DMS 273 treated with DMSO at 0.1 percent for 48 hours (cell line): ENCODE data around the gene TLK1.
A peak's percentile ranks its signal among the peaks of the same experiment; 100 is the strongest.
"Not testable (repeated sequence)": the region's sequence is repeated elsewhere in the genome, so short reads cannot be mapped to it uniquely, and the experiment has no call there.

Experiments used
- DNase-seq: peaks from one replicate; lab custom pipeline; 2025; lab: John Stamatoyannopoulos, UW

Gene TLK1

DNA sequence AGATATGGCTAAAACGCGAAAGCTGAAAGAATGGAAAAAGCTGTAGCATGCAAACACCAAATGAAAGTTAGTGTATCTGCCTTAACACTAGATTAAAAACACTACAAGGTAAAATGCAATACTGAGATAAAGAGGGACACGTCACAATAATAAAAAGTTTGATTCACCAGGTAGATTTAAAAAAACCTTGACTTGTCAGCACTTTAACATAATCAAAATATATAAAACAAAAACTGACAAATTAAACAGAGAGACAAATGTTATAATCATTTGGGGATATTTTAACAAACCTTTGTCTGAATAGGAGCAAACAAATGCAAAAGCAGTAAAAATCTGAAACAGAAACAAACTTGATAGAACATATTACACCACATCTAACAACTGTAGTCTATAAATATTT is 18.3 kb downstream of the TLK1 start:
- DNase-seq = no peak

DNA sequence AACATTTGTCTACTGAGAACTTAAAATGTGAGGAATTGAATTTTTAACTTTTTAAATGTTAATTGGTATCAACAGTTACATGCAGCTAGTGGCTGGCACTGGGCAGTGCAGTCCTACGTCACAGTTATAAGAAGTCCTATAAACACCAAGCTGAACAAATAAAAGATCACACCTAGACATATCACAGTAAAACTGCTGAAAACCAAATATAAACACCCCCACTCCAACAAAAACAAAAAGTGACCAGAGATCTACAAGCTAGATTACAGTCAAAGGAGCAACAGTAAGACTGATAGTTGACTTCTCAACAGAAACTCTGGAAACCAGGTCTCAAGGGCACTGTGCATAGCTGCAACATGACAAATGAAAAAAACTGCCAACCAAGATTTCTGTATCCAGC is 19.4 kb downstream of the TLK1 start:
- DNase-seq = no peak

DNA sequence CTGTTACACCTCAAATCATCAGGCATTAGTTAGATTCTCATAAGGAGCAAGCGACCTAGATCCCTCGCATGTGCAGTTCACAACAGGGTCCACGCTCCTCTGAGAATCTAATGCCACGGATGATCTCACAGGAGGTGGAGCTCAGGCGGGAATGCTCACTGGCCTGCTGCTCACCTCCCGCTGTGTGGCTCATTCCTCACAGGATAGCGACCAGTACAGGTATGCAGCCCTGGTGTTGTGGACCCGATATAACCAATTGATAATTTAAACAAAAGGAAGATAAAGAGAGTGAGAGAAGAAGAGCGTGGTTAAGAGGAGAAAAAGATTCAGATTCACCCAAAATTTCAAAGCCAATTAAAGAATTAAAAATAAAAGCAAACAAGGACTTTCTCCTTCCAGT is 20.8 kb downstream of the TLK1 start:
- DNase-seq = no peak

DNA sequence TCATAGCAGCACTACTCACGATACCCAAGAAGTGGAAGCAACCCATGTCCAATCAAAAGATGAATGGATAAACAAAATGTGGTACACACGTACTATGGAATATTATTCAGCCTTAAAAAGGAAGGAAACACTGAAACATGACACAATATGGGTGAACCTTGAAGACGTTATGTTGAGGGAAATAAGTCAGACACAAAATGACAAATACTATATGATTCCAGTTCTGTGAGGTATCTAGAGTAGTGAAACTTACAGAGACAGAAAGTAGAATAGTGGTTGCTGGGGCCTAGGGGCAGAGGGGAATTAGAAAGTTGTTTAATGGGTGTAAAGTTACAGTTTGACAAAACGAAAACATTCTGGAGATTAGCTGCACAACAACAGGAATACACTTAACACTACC is 24.7 kb downstream of the TLK1 start:
- no peak for DNase-seq

DNA sequence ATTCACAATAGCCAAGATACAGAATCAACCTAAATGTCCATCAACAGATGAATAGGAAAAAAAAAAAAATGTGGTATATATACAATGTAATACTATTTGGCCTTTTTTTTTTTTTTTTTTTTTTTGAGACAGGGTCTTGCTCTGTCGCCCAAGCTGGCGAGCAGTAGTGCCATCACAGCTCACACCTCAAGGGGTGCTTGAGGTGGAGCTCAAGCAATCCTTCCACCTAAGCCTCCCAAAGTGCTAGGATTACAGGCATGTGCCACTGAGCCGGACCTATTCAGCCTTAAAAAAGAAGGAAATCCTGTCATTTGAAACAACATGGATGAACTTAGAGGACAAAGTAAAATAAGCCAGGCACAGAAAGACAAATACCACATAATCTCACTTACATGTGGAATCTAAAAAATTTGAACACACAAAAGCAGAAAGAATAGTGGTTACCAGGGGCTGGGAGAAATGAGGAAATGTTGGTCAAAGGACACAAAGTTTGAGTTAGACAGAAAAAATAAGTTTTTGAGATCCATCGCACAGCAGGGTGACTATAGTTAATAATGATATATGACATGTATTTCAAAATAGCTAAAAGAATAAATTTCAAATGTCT is 26.0 kb downstream of the TLK1 start:
- DNase-seq = no peak

DNA sequence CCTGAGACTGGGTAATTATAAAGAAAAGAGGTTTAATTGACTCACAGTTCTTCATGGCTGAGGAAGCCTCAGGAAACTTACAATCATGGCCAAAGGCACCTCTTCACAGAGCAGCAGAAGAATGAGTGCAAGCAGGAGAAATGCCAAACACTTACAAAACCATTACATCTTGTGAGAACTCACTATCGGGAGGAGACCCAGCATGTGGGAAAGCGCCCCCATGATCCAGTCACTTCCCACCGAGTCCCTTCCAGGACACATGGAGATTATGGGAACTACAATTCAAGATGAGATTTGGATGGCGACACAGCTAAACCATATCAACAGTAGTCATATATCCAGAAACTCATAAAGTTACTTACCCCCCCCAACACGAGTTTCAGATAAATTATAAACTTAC is 28.6 kb downstream of the TLK1 start:
- DNase-seq = no peak

DNA sequence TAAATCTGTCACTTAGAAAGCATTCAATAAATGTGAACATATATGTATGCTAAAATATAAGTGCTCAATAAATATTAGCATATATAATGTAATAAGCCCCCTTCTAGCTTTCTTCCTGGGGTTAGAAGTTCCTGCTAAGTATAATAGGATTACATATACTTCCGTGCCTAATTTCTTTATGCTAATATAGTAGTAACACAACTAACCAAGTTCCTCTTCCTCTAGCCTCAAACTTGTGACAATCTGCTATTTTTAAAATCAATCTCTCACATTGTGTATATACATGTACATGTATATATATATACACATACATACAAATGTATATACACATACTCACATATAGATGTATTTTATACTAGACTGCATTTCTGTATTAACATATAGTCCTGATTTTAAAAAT is 32.2 kb downstream of the TLK1 start:
- no peak for DNase-seq

DNA sequence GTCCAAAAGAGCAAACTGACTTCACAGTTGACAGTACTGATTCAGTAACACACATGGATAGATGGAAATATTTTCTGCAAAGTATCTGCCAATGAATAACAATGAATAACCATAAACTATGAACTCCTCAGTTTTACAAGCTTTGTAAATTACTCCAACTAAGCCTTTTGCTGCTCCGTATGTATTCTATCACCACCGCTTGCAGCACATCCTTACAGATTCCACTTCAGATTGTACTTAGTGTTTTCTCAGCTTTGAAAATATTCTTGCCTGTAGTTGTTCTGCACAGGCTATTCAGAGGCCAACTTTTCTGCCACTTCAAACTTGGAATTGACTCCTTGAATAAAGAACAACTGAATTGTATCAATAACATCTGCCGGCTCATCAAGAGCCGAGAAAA is 36.2 kb downstream of the TLK1 start:
- DNase-seq = no peak

DNA sequence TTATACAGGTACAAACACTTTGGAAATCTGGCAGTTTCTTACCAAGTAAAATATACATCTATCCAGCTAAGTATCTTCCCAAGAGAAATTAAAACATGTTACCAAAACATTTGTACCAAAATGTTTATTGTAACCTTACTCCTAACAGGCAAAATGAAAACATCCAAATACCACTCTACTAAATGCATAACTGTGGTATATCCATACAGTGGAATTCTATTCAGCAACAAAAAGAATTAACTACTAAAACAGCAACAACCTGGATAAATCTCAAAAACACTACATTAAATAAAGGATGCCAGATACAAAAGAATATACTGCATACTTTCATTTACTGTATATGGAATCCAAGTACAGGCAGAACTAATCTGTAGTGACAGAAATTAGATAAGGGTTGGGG is 51.1 kb downstream of the TLK1 start:
- DNase-seq = no peak

DNA sequence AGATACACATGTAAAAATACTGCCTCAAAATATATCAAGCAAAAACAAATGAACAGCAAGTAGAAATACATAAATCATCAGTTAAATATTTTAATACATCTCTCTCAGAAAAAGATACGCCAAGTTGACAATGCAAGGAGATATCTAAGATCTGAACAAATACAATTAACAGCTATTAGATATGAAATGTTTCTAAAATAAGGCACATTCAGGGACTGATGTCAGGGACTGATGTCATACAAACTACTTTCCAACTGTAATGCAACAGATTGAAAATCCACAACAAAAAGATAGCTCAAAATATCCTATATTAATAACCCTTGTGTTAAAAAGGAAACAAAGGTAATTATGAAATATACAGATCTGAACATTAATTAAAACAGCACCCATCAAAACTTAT is 51.7 kb downstream of the TLK1 start:
- no peak for DNase-seq

DNA sequence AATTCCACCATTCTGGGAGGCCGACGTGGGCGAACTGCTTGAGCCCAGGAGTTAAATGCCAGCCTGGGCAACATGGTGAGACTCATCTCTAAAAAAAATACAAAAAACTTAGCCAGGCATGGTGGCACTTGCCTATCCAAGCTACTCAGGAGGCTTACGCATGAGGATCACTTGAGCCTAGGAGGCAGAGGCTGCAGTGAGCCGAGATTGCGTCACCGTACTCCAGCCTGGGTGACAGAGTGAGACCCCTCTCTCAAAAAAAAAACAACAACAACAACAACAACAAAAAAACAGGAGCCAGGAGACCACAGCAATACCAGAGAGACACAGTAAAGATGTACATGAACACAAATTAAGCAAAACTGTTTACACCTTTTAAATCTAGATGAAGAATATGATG is 52.9 kb downstream of the TLK1 start:
- no peak for DNase-seq

DNA sequence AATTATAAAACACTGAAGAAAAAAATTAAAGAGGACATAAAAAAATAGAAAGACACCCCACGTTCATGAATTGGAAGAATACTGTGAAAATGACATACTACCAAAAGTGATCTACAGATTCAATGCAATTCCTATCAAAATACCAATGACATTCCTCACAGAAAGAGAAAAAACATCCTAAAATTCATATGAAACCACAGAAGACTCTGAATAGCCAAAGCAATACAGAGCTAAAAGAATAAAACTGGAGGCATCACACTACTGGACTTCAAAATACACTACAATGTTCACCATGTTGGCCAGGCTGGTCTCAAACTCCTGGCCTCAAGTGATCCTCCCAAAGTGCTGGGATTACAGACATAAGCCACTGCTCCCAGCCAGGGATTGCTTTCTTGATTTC is 56.3 kb downstream of the TLK1 start:
- no peak for DNase-seq

DNA sequence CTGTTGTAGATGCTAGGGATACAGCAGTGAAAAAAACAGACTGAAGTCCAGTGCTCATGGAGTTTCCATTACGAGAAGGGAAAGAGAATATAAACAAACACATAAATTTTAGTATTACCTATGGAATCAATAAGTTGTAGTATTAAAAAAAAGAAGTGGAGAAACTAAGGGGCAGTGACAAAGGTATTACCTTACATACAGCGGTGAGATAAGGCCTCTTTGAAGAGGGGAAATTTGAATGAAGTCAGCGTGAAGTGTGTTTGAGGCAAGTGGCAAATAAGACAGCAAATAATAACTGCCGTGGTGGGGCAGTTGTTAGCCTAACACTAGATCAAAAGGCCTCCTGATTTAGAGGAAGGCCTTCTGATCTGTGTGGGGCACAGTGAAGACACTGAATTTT is 57.9 kb downstream of the TLK1 start:
- no peak for DNase-seq

DNA sequence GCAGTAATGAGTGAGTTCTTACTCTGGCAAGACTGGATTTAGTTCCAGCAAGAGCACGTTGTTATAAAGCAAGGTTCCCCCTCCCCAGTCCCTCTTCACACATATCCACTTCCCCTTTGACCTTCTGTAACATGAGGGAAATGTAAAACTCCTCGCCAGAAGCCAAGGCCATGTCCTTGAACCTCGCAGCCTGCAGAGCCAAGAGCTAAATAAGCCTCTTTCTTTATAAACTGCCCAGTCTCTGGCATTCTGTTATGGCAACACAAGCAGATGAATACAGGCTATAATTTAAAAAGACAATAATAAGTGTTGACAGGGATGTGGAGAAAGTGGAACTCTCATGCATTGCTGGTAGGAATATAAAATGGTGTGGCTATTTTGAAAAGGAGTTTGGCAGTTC is 60.3 kb downstream of the TLK1 start:
- no peak for DNase-seq

DNA sequence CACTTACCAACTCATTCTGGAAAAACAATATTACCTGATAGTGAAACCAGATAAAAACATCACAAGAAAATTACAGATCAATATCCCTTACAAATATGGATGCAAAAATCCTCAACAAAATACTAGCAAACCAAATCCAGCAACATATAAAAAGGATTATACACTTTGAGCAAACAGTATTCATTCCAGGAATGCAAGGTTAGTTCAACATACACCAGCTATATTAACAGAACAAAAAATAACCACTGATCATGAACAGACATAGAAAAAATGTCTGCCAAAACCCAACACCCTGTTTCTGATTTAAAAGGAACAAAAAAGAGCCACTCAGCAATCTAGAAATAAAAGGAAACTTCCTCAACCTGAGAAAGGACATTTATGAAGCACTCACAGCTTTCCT is 62.1 kb downstream of the TLK1 start:
- DNase-seq = no peak

DNA sequence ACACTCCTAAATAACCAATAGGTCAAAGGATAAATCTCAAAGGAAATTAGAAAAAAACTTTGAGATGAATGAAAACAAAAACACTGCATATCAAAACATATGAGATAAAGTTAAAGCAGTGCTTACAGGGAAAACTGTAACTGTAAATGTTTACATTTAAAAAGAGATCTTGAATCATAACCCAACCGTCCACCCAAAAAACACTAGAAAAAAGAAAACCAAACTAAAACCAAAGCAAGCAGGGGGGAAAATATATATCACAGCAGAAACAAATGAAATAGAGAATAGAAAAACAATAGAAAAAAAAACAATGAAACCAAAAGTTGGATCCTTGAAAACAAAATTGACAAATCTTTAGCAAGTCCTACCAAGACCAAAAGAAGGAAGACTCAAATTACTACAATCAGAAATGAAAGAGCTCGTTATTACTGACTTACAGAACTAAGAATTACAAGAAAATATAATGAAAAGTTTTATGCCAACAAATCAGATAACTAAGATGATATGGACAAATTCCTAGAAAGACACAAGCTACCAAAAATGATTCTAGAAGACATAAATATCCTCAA is 65.6 kb downstream of the TLK1 start:
- DNase-seq = no peak

DNA sequence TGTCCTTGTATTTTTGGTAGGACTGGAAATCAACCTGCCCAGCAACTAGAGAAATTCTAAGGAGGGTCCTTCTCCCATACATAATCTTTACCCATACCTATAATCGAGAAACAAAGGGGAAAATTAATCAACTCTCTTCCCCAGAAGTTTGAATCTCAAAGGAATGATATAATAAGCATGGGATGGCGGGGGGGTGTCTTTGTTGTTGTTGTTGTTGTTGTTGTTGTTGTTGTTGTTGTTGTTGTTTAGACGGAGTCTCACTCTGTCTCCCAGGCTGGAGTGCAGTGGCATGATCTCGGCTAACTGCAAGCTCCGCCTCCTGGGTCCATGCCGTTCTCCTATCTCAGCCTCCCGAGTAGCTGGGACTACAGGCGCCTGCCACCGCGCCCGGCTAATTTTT is 69.2 kb downstream of the TLK1 start:
- DNase-seq = not testable (repeated sequence)

DNA sequence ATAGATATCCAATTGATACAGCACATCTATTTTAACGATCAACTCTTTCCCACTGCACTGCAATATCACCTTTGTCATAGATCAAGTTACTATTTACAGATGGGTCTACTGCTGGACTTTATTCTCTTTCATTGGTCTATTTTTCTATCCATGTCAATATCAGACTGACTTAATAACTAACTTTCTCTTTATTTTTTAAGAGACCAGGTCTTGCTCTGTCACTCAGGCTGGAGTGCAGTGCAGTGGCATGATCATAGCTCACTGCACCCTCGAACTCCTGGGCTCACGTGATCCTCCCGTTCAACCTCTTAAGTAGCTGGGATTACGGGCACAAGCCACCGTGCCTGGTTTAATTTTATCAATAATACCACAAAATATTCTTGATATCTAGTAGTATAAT is 71.2 kb downstream of the TLK1 start:
- DNase-seq = no peak

DNA sequence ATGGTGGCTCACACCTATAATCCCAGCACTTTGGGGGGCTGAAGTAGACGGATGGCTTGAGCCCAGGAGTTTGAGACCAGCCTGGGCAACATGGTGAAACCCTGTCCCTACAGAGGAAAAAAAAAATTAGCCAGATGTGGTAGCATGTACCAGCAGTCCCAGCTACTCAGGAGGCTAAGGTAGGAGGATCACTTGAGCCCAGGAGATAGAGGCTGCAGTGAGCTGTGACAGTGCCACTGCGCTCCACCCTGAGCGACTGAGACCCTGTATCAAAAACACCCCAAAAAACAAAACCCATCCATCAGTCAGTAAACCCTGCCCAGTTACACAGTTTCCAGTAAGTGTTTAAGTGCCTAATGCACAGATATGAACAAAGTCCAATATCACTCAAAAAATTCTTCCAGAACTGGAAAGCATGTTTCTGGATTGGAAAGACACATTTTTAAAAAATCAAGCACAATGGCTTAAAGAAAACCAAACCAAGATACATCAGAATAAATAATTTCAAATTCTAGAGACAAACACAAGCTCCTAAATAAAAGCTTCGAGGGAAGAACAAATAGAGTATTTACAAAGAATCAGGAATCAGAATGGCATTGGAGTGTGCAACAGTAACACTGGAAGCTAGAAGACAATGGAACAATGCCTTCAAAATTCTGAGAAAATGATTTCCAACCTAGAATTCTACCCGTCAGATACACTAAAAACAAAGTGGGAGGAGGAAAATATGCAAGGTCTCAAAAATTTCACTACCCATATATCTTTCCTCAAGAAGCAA is 72.4 kb downstream of the TLK1 start:
- DNase-seq = no peak

DNA sequence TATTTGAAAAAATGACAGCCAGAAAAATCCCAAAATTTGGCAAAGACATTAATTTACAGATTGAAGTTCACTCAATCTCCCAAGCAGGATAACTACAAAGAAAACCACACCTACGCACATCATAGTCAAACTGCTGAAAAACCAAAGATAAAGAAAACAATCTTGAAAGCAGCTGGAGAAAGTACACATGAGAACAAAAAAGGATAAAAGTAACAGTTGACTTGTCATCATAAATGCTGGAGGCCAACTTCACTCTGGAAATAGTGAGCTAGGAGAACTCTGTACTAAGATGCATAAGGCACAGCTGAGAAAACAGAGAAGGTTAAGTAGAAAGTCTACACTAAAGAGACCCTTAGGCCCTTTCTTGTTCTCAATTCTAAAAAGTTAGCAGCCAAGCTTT is 73.1 kb downstream of the TLK1 start:
- no peak for DNase-seq

DNA sequence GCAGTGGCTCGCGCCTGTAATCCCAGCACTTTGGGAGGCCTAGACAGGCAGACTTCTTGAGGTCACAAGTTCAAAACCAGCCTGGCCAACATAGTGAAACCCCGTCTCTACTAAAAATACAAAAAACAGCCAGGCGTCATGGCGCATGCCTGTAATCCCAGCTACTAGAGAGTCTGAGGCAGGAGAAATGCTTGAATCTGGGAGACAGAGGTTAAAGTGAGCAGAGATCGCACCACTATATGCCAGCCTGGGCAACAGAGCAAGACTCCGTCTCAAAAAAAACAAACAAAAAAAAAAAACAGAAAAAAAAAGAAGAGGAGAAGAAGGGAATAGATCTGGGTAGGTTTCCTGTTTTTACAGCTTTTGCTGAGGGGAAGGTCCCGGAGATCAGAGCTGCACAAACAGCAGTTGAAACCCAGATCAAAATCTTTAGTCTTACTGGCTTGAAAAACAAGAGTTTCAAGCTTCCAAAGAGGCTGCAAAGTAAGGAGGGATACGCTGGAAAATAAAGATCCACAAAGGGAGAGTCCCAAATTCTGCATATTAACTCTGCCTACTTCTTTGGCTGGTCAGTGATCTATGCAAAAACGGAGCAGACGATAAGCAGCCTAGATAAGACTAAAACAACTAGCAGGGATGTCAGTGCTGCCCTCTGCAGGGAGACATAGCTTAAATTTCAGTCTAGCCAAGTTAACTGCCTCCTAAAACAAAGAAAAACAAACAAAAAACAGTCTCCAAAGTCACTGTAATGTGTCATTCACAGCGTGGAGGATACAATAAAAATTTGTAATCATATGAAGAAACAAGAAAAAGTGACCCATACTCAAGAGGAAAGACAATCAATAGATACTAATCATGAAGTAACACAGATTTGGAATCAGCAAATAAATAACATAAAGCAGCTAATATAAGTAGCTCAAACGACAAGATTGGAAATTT is 74.1 kb downstream of the TLK1 start:
- DNase-seq = peak; percentile 3

DNA sequence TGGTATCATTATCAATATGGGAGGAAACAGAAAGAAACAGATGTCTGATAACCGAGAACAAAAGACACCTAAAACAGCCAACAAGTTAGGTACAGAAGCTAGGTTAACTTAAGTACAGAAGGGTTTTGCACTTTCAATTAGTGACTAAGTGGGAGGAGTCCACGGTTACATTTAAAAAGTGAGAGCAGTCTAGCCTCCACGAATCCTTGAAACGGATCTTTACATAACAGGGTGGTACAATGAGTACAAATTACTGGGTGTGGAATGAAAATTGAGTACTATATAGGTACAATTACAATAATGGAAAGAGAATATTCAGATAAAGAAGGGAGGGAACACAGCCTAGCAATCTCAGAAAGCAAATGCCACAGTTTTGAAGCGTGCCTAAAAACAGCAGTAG is 76.6 kb downstream of the TLK1 start:
- no peak for DNase-seq

DNA sequence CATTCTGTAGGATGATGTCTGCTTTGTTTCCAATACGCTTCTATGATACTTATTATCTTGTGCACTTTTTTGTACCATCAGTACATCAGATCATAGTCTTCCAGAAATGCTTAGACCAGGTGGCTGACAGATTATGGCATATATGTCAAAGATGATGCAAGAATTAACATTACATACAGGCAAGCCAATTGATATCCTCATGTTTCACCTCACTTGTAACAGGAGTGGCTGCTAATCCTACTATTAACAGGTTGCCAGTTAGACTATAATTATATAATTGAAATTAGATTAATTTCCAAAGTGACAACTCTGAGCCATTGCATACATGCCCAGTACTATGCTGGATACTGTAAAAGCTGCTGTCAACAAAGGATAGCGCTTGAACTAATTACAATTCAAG is 77.2 kb downstream of the TLK1 start:
- DNase-seq = no peak
